Right lobe of liver (tissue), 4 donors: ENCODE results near the gene KBTBD12.
"Not testable (repeated sequence)": the region's sequence is repeated elsewhere in the genome, so short reads cannot be mapped to it uniquely, and the experiment has no call there.

Experiments used
- CTCF ChIP-seq, 4 donors: fragments of 200-600 bp in 3 of 4; fragments of 450-650 bp in 1 of 4; IDR thresholded peaks; one replicate each; pipeline versions ENCODE4 v1.5.1 to v1.8.0; 2016 to 2022; ENCODE audit warnings: antibody characterized with exemption in 4 of 4, mild to moderate bottlenecking in 2 of 4
- POLR2A ChIP-seq: fragments of 450-650 bp; IDR thresholded peaks from one replicate; pipeline ENCODE4 v1.6.1; 2017; ENCODE audit warnings: antibody characterized with exemption, mild to moderate bottlenecking
- donor health status: DM: no; HTN: no; CAD: no.
- donor health status: DM: no; HTN: no; CAD: no.
- donor health status: DM: no; HTN: yes; CAD: no.

GRCh38 chr3:127906653-127907052 is 8.4 kb upstream of the KBTBD12 start:
- not testable (repeated sequence) for TF ChIP-seq POLR2A; CTCF (IDR thresholded peaks at IDR 0.05)
